Liver (tissue), 9 donors: Measurements from ENCODE around the gene TTYH3. TPM values are rescaled to one million over a fixed set of nuclear protein-coding genes. Genes with fewer than 3 reads are reported as not detected.

Source experiments
- DNase-seq: peaks from one replicate; pipeline ENCODE4 v3.0.0-alpha.2; 2017; ENCODE audit warnings: low spot score
- H3K27ac ChIP-seq, 2 donors: one replicate each; pipeline ENCODE4 v1.7.0; 2013; ENCODE audit warnings: inconsistent platforms in 2 of 2, low read length in 2 of 2, control low read depth in 1 of 2, low read depth in 1 of 2, mild to moderate bottlenecking in 1 of 2
- H3K27me3 ChIP-seq, 4 donors: one replicate each; pipeline versions ENCODE4 v1.6.1 to v1.7.0; 2013; ENCODE audit warnings: low read length in 3 of 4, inconsistent platforms in 1 of 4, mild to moderate bottlenecking in 1 of 4, moderate library complexity in 1 of 4; ENCODE audit not compliant: control insufficient read depth in 4 of 4, insufficient read depth in 4 of 4
- H3K36me3 ChIP-seq, 4 donors: one replicate each; pipeline versions ENCODE4 v1.6.1 to v1.7.0; 2013; ENCODE audit warnings: low read length in 3 of 4, mild to moderate bottlenecking in 3 of 4, low read depth in 1 of 4, moderate library complexity in 1 of 4; ENCODE audit not compliant: control insufficient read depth in 4 of 4, insufficient read depth in 3 of 4
- H3K4me1 ChIP-seq, 4 donors: one replicate each; pipeline versions ENCODE4 v1.6.1 to v1.7.0; 2013; ENCODE audit warnings: low read length in 3 of 4, mild to moderate bottlenecking in 3 of 4, moderate library complexity in 1 of 4; ENCODE audit not compliant: control insufficient read depth in 4 of 4, insufficient read depth in 4 of 4
- H3K4me3 ChIP-seq, 3 donors: one replicate each; pipeline versions ENCODE4 v1.6.1 to v1.7.0; 2013; ENCODE audit warnings: low read length in 3 of 3, control low read depth in 1 of 3, low read depth in 1 of 3, mild to moderate bottlenecking in 1 of 3
- H3K9ac ChIP-seq, 2 donors: one replicate each; pipeline ENCODE4 v1.7.0; 2013; ENCODE audit warnings: low read length in 2 of 2, mild to moderate bottlenecking in 2 of 2, moderate library complexity in 2 of 2, control low read depth in 1 of 2, low read depth in 1 of 2
- H3K9me3 ChIP-seq, 4 donors: one replicate each; pipeline versions ENCODE4 v1.6.1 to v1.7.0; 2013; ENCODE audit warnings: low read length in 3 of 4; ENCODE audit not compliant: control insufficient read depth in 4 of 4
- EGR1 ChIP-seq, 2 donors: IDR thresholded peaks; 2 replicates each; pipeline ENCODE4 v1.6.1; 2016 to 2018; ENCODE audit warnings: antibody characterized with exemption in 2 of 2, low read depth in 2 of 2
- FOXA1 ChIP-seq: IDR thresholded peaks from 2 replicates; pipeline ENCODE4 v1.6.1; 2016; ENCODE audit warnings: antibody characterized with exemption
- GABPA ChIP-seq, 2 donors: IDR thresholded peaks in 1 of 2; conservative IDR thresholded peaks in 1 of 2; 2 replicates each; pipeline ENCODE4 v1.6.1; 2016; ENCODE audit warnings: antibody characterized with exemption in 2 of 2, mild to moderate bottlenecking in 1 of 2, moderate library complexity in 1 of 2
- HNF4A ChIP-seq, 2 donors: conservative IDR thresholded peaks; 2 replicates each; pipeline ENCODE4 v1.6.1; 2016; ENCODE audit warnings: antibody characterized with exemption in 2 of 2, mild to moderate bottlenecking in 2 of 2
- HNF4G ChIP-seq: IDR thresholded peaks from 2 replicates; pipeline ENCODE4 v1.6.1; 2016; ENCODE audit warnings: antibody characterized with exemption
- RAD21 ChIP-seq, 2 donors: IDR thresholded peaks; 2 replicates each; pipeline ENCODE4 v1.6.1; 2016; ENCODE audit warnings: antibody characterized with exemption in 2 of 2, mild to moderate bottlenecking in 2 of 2
- RXRA ChIP-seq, 2 donors: IDR thresholded peaks; 2 replicates each; pipeline ENCODE4 v1.6.1; 2017 to 2018; ENCODE audit warnings: antibody characterized with exemption in 2 of 2, mild to moderate bottlenecking in 1 of 2
- SP1 ChIP-seq: IDR thresholded peaks from 2 replicates; pipeline ENCODE4 v1.6.1; 2018; ENCODE audit warnings: antibody characterized with exemption, mild to moderate bottlenecking
- TAF1 ChIP-seq: conservative IDR thresholded peaks from 2 replicates; pipeline ENCODE4 v1.6.1; 2016; ENCODE audit warnings: antibody characterized with exemption, mild to moderate bottlenecking
- YY1 ChIP-seq: IDR thresholded peaks from 2 replicates; pipeline ENCODE4 v1.6.1; 2016; ENCODE audit warnings: antibody characterized with exemption, mild to moderate bottlenecking
- WGBS: extraction: QIAGEN DNeasy Blood & Tissue Kit; methylation state at CpG from one replicate; pipeline ENCODE4 v1.1.7; 2013; 5-methylcytosine and 5-hydroxymethylcytosine counted together
- polyA plus RNA-seq, 2 donors: library from polyadenylated mRNA; stranded (reverse) in 1 of 2; unstranded in 1 of 2; fragments of 200-250 nt in 1 of 2; fragments of >200 nt in 1 of 2; fragmentation: Nextera tagmentation in 1 of 2; extraction: Ambion mirVana in 1 of 2; gene quantifications; one replicate each; pipeline versions ENCODE4 v1.2.1 to v1.2.3, GENCODE V29; 2013 to 2015
- total RNA-seq, 2 donors: library from RNA; depleted of rRNA; stranded (reverse); fragments of >200 nt; gene quantifications; one replicate each; pipeline ENCODE4 v1.2.3, GENCODE V29; 2014
- TF ChIP-seq, protein P1 (sequence below): IDR thresholded peaks from 2 replicates; pipeline ENCODE4 v1.6.1; 2016; ENCODE audit warnings: antibody characterized with exemption
- TF ChIP-seq, protein P2 (sequence below): IDR thresholded peaks from 2 replicates; pipeline ENCODE4 v1.6.1; 2016; ENCODE audit warnings: antibody characterized with exemption
- TF ChIP-seq, protein P3 (sequence below): IDR thresholded peaks from 2 replicates; pipeline ENCODE4 v1.6.1; 2016; ENCODE audit warnings: antibody characterized with exemption
- TF ChIP-seq, protein P4 (sequence below): fragments of 150-350 bp; IDR thresholded peaks from 2 replicates; pipeline ENCODE4 v1.5.1; 2017; ENCODE audit warnings: improper control_type of control experiment, low read depth, low read length; ENCODE audit not compliant: missing input control
- donor health status: healthy.
- donor health status: healthy.
- donor health status: healthy.
- donor health status: healthy.
- donor health status: healthy.

Gene TTYH3
- total and polyA plus RNA-seq, 4 donors = 8.2 to 19.6 (median 17.4) TPM

DNA sequence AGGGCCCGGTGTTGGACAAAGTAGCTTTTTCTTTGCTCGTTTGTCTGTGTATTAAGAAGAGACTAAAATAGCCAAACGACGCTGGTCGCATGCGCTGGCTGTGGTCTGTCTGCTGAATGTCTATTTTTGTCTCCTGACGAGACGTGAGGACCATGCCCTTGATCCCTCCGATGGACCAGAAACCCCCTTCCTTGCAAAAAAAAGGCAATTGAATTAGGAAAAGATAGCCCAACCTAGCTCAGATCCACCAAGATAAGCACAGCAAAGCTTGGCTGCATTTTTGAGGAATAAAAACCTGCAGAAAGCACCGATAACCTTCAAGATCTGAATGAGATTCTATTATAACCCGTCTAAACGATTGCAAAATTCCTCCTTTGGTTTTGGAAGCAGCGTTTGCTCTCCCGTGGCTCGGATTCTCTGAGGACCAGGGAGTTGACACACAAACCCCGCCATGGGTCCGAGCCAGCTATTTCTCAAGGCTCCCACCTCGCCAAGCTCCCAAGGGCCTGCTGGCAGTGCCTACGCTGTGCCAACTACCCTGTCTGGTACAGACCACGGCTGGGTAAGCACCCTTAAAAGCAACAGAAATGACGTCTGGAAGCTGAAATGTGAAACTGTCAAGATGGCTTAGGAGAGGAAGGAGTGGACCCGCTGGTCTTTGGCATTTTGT lies 17.7 kb upstream of the TTYH3 start:
- no peaks in the 10 kb centered on the region for H3K9me3 ChIP-seq
- no peaks in the 10 kb centered on the region for H3K27me3 ChIP-seq
- peaks cover 0 to 12% (median 11%) of the 10 kb centered on the region in 4 donors for H3K4me1 ChIP-seq
- no peak overlapping the region for H3K9ac ChIP-seq
- no peak overlapping the region for H3K27ac ChIP-seq
- 47% methylated on average over 22 of the region's 22 CpGs for WGBS
- H3K36me3 ChIP-seq = no peaks in the 10 kb centered on the region
- no peak overlapping the region for H3K4me3 ChIP-seq
- DNase-seq = no peak
- TF ChIP-seq SP1 (peak; percentile 22), HNF4A (conservative IDR thresholded peaks at IDR 0.05) (peak; percentile 40 to 64), RXRA (IDR thresholded peaks at IDR 0.05) (peak in 1 of 2 donors; percentile 70), RAD21 (IDR thresholded peaks at IDR 0.05) (peak; percentile 38 to 40), HNF4G (no peak), YY1 (peak; percentile 30), TAF1 (no peak)

DNA sequence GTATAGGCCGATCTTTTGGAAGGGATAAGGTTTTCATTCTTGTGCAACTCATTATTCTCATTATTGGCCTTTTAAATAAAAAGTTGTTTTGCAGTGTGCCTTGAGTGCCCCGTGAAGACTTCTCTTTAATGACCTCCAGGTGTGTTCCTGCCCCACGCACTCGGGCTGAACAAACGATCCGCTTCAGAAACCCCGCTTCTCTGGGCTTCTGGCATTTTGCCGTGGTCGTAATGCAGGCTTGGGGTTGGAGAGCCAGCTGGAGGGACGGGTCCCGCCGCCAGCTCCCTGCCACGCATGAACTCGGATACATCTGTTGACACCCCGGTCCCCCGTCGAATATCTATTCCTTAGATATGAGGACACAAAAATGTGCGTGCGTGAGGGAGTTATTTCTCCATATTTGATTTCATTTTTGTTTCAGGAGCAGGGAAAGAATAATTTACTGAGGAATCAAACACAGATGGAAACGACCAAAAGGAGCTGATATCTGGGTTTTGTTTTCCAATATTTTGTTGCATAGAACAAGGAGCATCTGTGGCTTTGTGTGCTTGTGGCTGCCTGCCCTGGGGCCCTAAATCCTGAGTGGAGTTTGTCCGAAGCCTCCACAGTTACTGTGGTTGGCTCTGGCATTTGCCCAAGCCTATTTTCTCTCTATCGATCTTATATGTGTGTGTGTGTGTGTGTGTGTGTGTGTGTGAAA lies 17.0 kb upstream of the TTYH3 start:
- Histone ChIP-seq H3K4me3 (no peak overlapping the region), H3K4me1 (peaks cover 0 to 12% (median 11%) of the 10 kb centered on the region in 4 donors), H3K9me3 (no peaks in the 10 kb centered on the region), H3K27me3 (no peaks in the 10 kb centered on the region), H3K27ac (no peak overlapping the region), H3K36me3 (no peaks in the 10 kb centered on the region), H3K9ac (no peak overlapping the region)
- no peak for DNase-seq
- 83% methylated on average over 22 of the region's 22 CpGs for WGBS
- TF ChIP-seq HNF4A (conservative IDR thresholded peaks at IDR 0.05) (no peak), EGR1 (IDR thresholded peaks at IDR 0.05; ENCODE audit: low read depth in 2 of 2) (no peak), FOXA1 (no peak), GABPA (IDR thresholded peaks at IDR 0.05 in 1 of 2, conservative IDR thresholded peaks at IDR 0.05 in 1 of 2) (no peak), TAF1 (no peak), HNF4G (no peak), YY1 (no peak), RAD21 (IDR thresholded peaks at IDR 0.05) (no peak)
- TF ChIP-seq, protein P1, sequence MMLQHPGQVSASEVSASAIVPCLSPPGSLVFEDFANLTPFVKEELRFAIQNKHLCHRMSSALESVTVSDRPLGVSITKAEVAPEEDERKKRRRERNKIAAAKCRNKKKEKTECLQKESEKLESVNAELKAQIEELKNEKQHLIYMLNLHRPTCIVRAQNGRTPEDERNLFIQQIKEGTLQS = no peak
- TF ChIP-seq, protein P2, sequence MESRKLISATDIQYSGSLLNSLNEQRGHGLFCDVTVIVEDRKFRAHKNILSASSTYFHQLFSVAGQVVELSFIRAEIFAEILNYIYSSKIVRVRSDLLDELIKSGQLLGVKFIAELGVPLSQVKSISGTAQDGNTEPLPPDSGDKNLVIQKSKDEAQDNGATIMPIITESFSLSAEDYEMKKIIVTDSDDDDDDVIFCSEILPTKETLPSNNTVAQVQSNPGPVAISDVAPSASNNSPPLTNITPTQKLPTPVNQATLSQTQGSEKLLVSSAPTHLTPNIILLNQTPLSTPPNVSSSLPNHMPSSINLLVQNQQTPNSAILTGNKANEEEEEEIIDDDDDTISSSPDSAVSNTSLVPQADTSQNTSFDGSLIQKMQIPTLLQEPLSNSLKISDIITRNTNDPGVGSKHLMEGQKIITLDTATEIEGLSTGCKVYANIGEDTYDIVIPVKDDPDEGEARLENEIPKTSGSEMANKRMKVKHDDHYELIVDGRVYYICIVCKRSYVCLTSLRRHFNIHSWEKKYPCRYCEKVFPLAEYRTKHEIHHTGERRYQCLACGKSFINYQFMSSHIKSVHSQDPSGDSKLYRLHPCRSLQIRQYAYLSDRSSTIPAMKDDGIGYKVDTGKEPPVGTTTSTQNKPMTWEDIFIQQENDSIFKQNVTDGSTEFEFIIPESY = no peak
- TF ChIP-seq, protein P3, sequence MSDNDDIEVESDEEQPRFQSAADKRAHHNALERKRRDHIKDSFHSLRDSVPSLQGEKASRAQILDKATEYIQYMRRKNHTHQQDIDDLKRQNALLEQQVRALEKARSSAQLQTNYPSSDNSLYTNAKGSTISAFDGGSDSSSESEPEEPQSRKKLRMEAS = no peak
- TF ChIP-seq, protein P4, sequence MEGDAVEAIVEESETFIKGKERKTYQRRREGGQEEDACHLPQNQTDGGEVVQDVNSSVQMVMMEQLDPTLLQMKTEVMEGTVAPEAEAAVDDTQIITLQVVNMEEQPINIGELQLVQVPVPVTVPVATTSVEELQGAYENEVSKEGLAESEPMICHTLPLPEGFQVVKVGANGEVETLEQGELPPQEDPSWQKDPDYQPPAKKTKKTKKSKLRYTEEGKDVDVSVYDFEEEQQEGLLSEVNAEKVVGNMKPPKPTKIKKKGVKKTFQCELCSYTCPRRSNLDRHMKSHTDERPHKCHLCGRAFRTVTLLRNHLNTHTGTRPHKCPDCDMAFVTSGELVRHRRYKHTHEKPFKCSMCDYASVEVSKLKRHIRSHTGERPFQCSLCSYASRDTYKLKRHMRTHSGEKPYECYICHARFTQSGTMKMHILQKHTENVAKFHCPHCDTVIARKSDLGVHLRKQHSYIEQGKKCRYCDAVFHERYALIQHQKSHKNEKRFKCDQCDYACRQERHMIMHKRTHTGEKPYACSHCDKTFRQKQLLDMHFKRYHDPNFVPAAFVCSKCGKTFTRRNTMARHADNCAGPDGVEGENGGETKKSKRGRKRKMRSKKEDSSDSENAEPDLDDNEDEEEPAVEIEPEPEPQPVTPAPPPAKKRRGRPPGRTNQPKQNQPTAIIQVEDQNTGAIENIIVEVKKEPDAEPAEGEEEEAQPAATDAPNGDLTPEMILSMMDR = no peak
